Measurements from ENCODE around the gene VDAC2. TPM values are rescaled to one million over a fixed set of nuclear protein-coding genes. Genes with fewer than 3 reads are reported as not detected.

Gene VDAC2
- total RNA-seq, 2 experiments from 2014 or later, result 81.4 to 182 TPM

DNA sequence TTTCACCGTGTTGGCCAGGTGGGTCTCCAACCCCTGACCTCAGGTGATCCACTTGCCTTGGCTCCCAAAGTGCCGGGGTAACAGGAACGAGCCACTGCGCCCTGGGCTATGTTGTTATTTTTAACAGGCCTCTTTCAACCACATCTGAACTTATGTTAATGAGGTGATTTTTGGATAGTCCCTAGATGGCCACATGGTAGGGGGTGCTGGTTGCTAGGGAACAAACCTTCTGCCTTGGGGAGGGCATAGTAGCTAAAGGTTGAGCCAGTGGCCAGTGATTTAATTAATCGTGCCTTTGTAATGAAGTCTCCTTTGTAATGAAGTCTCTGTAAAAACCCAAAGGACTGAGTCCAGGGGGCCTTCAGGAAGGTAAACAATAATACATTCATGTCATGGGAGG is 16.1 kb downstream of the VDAC2 start:
- intact Hi-C loops (cut with micrococcal nuclease; ENCODE audit: unreplicated experiment), result no loop called here
- Histone ChIP-seq H3K9me2 (ENCODE audit: insufficient read depth, low read length) (no peaks in the 10 kb centered on the region), H3K27ac (ENCODE audit: low read depth, low read length, poor library complexity, severe bottlenecking) (no peak overlapping the region), H4K20me1 (ENCODE audit: insufficient read depth, low read length) (peaks cover 32% of the 10 kb centered on the region), H3K4me1 (ENCODE audit: insufficient read depth, low read length, poor library complexity, severe bottlenecking) (no peaks in the 10 kb centered on the region), H3K79me2 (ENCODE audit: insufficient read depth, low read depth, low read length) (peaks cover 70% of the 10 kb centered on the region), H3K4me2 (ENCODE audit: low read length) (no peak overlapping the region), H3K4me3 (ENCODE audit: low read depth, low read length, poor library complexity, severe bottlenecking) (no peak overlapping the region), H3K9me3 (ENCODE audit: low read length) (no peaks in the 10 kb centered on the region), H2AFZ (ENCODE audit: low read length) (no peak overlapping the region), H3K36me3 (ENCODE audit: insufficient read depth, low read length) (peaks cover 97% of the 10 kb centered on the region)
- ChIA-PET CTCF (ENCODE audit: unreplicated experiment) (no interaction called here), POLR2A (interaction anchor here (0.7 to 2.2 kb wide), 2 partner anchors 10 to 73 kb away, joined by 4 to 10 read pairs; no protein-coding TSS in a partner anchor)
- BruUV-seq (replicated peaks), result no TSS peak
- no peak for DNase-seq (ENCODE audit: low spot score)
- TF ChIP-seq CTCF (conservative IDR thresholded peaks at IDR 0.05; ENCODE audit: low read length) (no peak), EZH2phosphoT487 (IDR thresholded peaks at IDR 0.05; ENCODE audit: borderline replicate concordance, low read depth, low read length) (no peak)

DNA sequence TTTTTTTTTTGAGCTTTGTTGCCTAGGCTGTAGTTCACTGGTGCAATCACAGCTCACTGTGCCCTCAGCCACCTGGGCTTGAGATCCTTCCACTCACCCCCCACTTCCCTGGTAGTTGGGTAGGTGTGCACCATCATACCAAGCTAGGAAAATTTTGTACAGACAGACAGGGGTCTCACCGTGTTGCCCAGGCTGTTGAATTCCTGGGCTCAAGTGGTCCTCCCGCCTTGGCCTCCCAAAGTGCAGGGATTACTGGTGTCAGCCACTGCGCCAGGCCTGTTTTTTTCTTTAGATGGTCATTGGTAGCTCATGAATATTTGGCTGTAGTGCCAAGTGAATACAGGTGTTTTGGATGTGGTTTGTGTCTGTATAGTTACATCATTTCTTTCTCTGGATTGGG is 17.7 kb downstream of the VDAC2 start:
- Histone ChIP-seq H3K36me3 (ENCODE audit: insufficient read depth, low read length) (peaks cover 97% of the 10 kb centered on the region), H3K9me3 (ENCODE audit: low read length) (no peaks in the 10 kb centered on the region), H3K4me2 (ENCODE audit: low read length) (no peak overlapping the region), H4K20me1 (ENCODE audit: insufficient read depth, low read length) (peaks cover 32% of the 10 kb centered on the region), H3K9me2 (ENCODE audit: insufficient read depth, low read length) (no peaks in the 10 kb centered on the region), H3K4me3 (ENCODE audit: low read depth, low read length, poor library complexity, severe bottlenecking) (no peak overlapping the region), H3K79me2 (ENCODE audit: insufficient read depth, low read depth, low read length) (peaks cover 55% of the 10 kb centered on the region), H2AFZ (ENCODE audit: low read length) (no peak overlapping the region), H3K27ac (ENCODE audit: low read depth, low read length, poor library complexity, severe bottlenecking) (no peak overlapping the region), H3K4me1 (ENCODE audit: insufficient read depth, low read length, poor library complexity, severe bottlenecking) (peaks cover 5% of the 10 kb centered on the region)
- BruUV-seq (replicated peaks), result no TSS peak
- intact Hi-C loops (cut with micrococcal nuclease; ENCODE audit: unreplicated experiment), result no loop called here
- no peak for TF ChIP-seq EZH2phosphoT487 (IDR thresholded peaks at IDR 0.05; ENCODE audit: borderline replicate concordance, low read depth, low read length)
- TF ChIP-seq CTCF (conservative IDR thresholded peaks at IDR 0.05; ENCODE audit: low read length), result no peak
- ChIA-PET CTCF (ENCODE audit: unreplicated experiment) (no interaction called here), POLR2A (interaction anchor here (0.6 to 2.2 kb wide), 5 partner anchors 12 to 96 kb away, joined by 3 to 10 read pairs (median 3); partner anchors contain the start of gene VDAC2)
- no peak for DNase-seq (ENCODE audit: low spot score)

DNA sequence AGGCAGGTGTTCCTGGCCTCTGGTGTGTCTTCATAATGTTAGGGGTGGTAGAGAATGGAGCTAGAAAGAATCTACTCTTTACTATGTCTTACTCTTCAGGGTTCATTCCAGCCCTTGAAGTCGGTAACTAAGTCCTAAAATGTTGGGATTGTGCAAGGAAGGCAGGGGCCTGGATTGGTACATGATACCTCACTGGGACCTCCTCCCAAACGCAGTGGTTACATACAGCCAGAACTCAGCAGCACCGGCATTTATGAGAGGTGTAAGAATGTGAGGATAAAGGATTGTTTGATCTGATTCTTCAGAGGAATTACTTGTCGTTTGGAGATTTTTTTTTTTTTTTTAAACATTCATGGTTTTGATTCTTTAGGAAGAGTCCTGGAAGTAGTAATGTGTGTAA is 18.2 kb downstream of the VDAC2 start:
- H3K9me3 ChIP-seq (ENCODE audit: low read length), result no peaks in the 10 kb centered on the region
- CTCF ChIA-PET (ENCODE audit: unreplicated experiment), result no interaction called here
- no peak overlapping the region for H2AFZ ChIP-seq (ENCODE audit: low read length)
- POLR2A ChIA-PET, result interaction anchor here (0.6 to 2.2 kb wide), 4 partner anchors 12 to 96 kb away, joined by 3 to 10 read pairs (median 6); partner anchors contain the start of gene VDAC2
- H3K4me3 ChIP-seq (ENCODE audit: low read depth, low read length, poor library complexity, severe bottlenecking), result no peak overlapping the region
- peaks cover 49% of the 10 kb centered on the region for H3K79me2 ChIP-seq (ENCODE audit: insufficient read depth, low read depth, low read length)
- H3K27ac ChIP-seq (ENCODE audit: low read depth, low read length, poor library complexity, severe bottlenecking), result no peak overlapping the region
- H3K4me2 ChIP-seq (ENCODE audit: low read length), result no peak overlapping the region
- TF ChIP-seq EZH2phosphoT487 (IDR thresholded peaks at IDR 0.05; ENCODE audit: borderline replicate concordance, low read depth, low read length) (no peak), CTCF (conservative IDR thresholded peaks at IDR 0.05; ENCODE audit: low read length) (no peak)
- H4K20me1 ChIP-seq (ENCODE audit: insufficient read depth, low read length), result peaks cover 32% of the 10 kb centered on the region
- H3K9me2 ChIP-seq (ENCODE audit: insufficient read depth, low read length), result no peaks in the 10 kb centered on the region
- DNase-seq (ENCODE audit: low spot score), result no peak
- peaks cover 10% of the 10 kb centered on the region for H3K4me1 ChIP-seq (ENCODE audit: insufficient read depth, low read length, poor library complexity, severe bottlenecking)
- intact Hi-C loops (cut with micrococcal nuclease; ENCODE audit: unreplicated experiment), result no loop called here
- H3K36me3 ChIP-seq (ENCODE audit: insufficient read depth, low read length), result peaks cover 97% of the 10 kb centered on the region
- BruUV-seq (replicated peaks), result no TSS peak

Measured in OCI-LY7 (cell line).